HepG2 (cell line): ENCODE results near the gene LRRC19. TPM values are rescaled to one million over a fixed set of nuclear protein-coding genes. Genes with fewer than 3 reads are reported as not detected.

Source experiments
- EP300 ChIP-seq, 3 experiments: sonication (generic) in 1 of 3; formaldehyde crosslinking in 1 of 3; IDR thresholded peaks; 2 replicates each; pipeline versions ENCODE4 v1.5.1 to v1.6.1; 2011 to 2020; ENCODE audit warnings: low read depth in 2 of 3, low read length in 2 of 3, borderline replicate concordance in 1 of 3, improper control_type of control experiment in 1 of 3, mild to moderate bottlenecking in 1 of 3, missing genetic modification reagents in 1 of 3, moderate library complexity in 1 of 3
- HHEX ChIP-seq: IDR thresholded peaks from 2 replicates; pipeline ENCODE4 v1.6.1; 2016; ENCODE audit warnings: control low read depth
- HOXA7 ChIP-seq: sonication (generic); formaldehyde crosslinking; IDR thresholded peaks from 2 replicates; pipeline ENCODE4 v1.8.1; 2022; ENCODE audit warnings: mild to moderate bottlenecking, missing genetic modification reagents, moderate library complexity
- NFE2L2 ChIP-seq: fragments of 150-350 bp; IDR thresholded peaks from 2 replicates; pipeline ENCODE4 v1.6.1; 2014; ENCODE audit warnings: low read length
- PPARG ChIP-seq: conservative IDR thresholded peaks from 2 replicates; pipeline ENCODE4 v1.6.1; 2016; ENCODE audit warnings: missing biosample characterization, missing genetic modification reagents
- SALL2 ChIP-seq: sonication (generic); formaldehyde crosslinking; IDR thresholded peaks from 2 replicates; pipeline ENCODE4 v1.8.1; 2023; ENCODE audit warnings: mild to moderate bottlenecking, missing genetic modification reagents, inconsistent platforms
- SMARCE1 ChIP-seq: fragments of 450-650 bp; IDR thresholded peaks from 2 replicates; pipeline ENCODE4 v1.6.1; 2017; ENCODE audit warnings: borderline replicate concordance
- SNRNP70 ChIP-seq: fragments of 200-400 bp; formaldehyde crosslinking; IDR thresholded peaks from 2 replicates; pipeline ENCODE4 v1.6.1; 2017; ENCODE audit warnings: mild to moderate bottlenecking, low read depth, low read length, moderate library complexity
- ZNF17 ChIP-seq: sonication (generic); formaldehyde crosslinking; IDR thresholded peaks from 2 replicates; pipeline ENCODE4 v1.5.0; 2020; ENCODE audit warnings: mild to moderate bottlenecking, missing genetic modification reagents
- ZNF207 ChIP-seq: fragments of 450-650 bp; IDR thresholded peaks from 2 replicates; pipeline ENCODE4 v1.6.1; 2016; ENCODE audit warnings: antibody characterized with exemption, borderline replicate concordance
- ZNF605 ChIP-seq: sonication (generic); formaldehyde crosslinking; IDR thresholded peaks from 2 replicates; pipeline ENCODE4 v1.8.0; 2022; ENCODE audit warnings: mild to moderate bottlenecking, missing genetic modification reagents
- ZNF616 ChIP-seq: sonication (generic); formaldehyde crosslinking; IDR thresholded peaks from 2 replicates; pipeline ENCODE4 v1.5.0; 2020; ENCODE audit warnings: low read depth, mild to moderate bottlenecking, missing genetic modification reagents
- ZNF652 ChIP-seq: IDR thresholded peaks from 2 replicates; pipeline ENCODE4 v1.6.1; 2016; ENCODE audit warnings: low read depth, borderline replicate concordance
- ZNF878 ChIP-seq: sonication (generic); formaldehyde crosslinking; IDR thresholded peaks from 2 replicates; pipeline ENCODE4 v1.8.1; 2023; ENCODE audit warnings: mild to moderate bottlenecking, missing genetic modification reagents, moderate library complexity
- polyA plus RNA-seq, 8 experiments: library from polyadenylated mRNA; depleted of rRNA in 3 of 8; stranded (reverse) in 7 of 8; unstranded in 1 of 8; fragments of >200 nt; fragmentation: Illumina TruSeq in 4 of 8; extraction: Trizol in 4 of 8; gene quantifications; 2 replicates each; pipeline versions ENCODE4 v1.2.1 to v1.2.3, GENCODE V29; 2011 to 2016; ENCODE audit warnings: low read depth in 4 of 8, missing spikeins in 1 of 8, mixed read lengths in 1 of 8; ENCODE audit not compliant: insufficient read depth in 1 of 8
- total RNA-seq, 5 experiments: library from RNA; depleted of rRNA; stranded (reverse); fragments of >200 nt; fragmentation: Illumina TruSeq; extraction: Trizol; gene quantifications; 2 replicates each; pipeline ENCODE4 v1.2.3, GENCODE V29; 2016; ENCODE audit warnings: low read depth in 1 of 5
- TF ChIP-seq, protein P1 (sequence below): sonication (generic); formaldehyde crosslinking; IDR thresholded peaks from 2 replicates; pipeline ENCODE4 v1.5.1; 2020; ENCODE audit warnings: mild to moderate bottlenecking, missing genetic modification reagents, moderate library complexity
- TF ChIP-seq, protein P2 (sequence below): IDR thresholded peaks from 2 replicates; pipeline ENCODE4 v1.4.0; 2020; ENCODE audit warnings: mild to moderate bottlenecking, missing genetic modification reagents
- TF ChIP-seq, protein P3 (sequence below): sonication (generic); formaldehyde crosslinking; IDR thresholded peaks from 2 replicates; pipeline ENCODE4 v1.4.0; 2020; ENCODE audit warnings: mild to moderate bottlenecking, missing genetic modification reagents
- TF ChIP-seq, protein P4 (sequence below): IDR thresholded peaks from 2 replicates; pipeline ENCODE4 v1.6.1; 2012; ENCODE audit warnings: low read depth, low read length, improper control_type of control experiment

LRRC19 gene
- total and polyA plus RNA-seq, 2 of the 13 experiments (the other 11 are each of a cell fraction or from before 2014, with no cell fraction given), result not detected

DNA sequence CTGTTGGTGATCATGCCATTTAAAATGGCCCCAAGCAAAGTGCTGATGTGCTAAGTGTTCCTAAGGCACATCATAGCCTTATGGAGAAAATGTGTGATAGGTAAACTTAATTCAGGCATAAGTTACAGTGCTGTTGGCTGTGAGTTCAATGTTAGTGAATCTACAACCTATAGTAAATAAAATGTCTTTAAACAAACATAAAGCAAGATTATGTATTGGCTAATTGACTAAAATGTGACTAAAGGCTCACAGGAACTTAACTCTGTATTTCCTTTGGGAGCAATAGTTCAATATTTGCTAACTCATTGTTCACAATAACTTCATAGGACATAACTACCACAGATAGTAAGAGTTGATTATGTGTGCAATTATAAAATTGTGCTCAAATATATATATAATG lies 49.4 kb upstream of the LRRC19 start (continued):
- TF ChIP-seq, protein P1, sequence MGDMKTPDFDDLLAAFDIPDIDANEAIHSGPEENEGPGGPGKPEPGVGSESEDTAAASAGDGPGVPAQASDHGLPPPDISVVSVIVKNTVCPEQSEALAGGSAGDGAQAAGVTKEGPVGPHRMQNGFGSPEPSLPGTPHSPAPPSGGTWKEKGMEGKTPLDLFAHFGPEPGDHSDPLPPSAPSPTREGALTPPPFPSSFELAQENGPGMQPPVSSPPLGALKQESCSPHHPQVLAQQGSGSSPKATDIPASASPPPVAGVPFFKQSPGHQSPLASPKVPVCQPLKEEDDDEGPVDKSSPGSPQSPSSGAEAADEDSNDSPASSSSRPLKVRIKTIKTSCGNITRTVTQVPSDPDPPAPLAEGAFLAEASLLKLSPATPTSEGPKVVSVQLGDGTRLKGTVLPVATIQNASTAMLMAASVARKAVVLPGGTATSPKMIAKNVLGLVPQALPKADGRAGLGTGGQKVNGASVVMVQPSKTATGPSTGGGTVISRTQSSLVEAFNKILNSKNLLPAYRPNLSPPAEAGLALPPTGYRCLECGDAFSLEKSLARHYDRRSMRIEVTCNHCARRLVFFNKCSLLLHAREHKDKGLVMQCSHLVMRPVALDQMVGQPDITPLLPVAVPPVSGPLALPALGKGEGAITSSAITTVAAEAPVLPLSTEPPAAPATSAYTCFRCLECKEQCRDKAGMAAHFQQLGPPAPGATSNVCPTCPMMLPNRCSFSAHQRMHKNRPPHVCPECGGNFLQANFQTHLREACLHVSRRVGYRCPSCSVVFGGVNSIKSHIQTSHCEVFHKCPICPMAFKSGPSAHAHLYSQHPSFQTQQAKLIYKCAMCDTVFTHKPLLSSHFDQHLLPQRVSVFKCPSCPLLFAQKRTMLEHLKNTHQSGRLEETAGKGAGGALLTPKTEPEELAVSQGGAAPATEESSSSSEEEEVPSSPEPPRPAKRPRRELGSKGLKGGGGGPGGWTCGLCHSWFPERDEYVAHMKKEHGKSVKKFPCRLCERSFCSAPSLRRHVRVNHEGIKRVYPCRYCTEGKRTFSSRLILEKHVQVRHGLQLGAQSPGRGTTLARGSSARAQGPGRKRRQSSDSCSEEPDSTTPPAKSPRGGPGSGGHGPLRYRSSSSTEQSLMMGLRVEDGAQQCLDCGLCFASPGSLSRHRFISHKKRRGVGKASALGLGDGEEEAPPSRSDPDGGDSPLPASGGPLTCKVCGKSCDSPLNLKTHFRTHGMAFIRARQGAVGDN (CRISPR knock-in tag), result no peak
- TF ChIP-seq SALL2, result no peak
- no peak for TF ChIP-seq ZNF878
- TF ChIP-seq, protein P2, sequence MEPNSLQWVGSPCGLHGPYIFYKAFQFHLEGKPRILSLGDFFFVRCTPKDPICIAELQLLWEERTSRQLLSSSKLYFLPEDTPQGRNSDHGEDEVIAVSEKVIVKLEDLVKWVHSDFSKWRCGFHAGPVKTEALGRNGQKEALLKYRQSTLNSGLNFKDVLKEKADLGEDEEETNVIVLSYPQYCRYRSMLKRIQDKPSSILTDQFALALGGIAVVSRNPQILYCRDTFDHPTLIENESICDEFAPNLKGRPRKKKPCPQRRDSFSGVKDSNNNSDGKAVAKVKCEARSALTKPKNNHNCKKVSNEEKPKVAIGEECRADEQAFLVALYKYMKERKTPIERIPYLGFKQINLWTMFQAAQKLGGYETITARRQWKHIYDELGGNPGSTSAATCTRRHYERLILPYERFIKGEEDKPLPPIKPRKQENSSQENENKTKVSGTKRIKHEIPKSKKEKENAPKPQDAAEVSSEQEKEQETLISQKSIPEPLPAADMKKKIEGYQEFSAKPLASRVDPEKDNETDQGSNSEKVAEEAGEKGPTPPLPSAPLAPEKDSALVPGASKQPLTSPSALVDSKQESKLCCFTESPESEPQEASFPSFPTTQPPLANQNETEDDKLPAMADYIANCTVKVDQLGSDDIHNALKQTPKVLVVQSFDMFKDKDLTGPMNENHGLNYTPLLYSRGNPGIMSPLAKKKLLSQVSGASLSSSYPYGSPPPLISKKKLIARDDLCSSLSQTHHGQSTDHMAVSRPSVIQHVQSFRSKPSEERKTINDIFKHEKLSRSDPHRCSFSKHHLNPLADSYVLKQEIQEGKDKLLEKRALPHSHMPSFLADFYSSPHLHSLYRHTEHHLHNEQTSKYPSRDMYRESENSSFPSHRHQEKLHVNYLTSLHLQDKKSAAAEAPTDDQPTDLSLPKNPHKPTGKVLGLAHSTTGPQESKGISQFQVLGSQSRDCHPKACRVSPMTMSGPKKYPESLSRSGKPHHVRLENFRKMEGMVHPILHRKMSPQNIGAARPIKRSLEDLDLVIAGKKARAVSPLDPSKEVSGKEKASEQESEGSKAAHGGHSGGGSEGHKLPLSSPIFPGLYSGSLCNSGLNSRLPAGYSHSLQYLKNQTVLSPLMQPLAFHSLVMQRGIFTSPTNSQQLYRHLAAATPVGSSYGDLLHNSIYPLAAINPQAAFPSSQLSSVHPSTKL, result peak; percentile 56
- no peak for TF ChIP-seq HOXA7 (CRISPR knock-in tag)
- TF ChIP-seq ZNF652 (CRISPR knock-in tag), result peak; percentile 49; the same call in 1 of the 2 replicates
- TF ChIP-seq ZNF605 (CRISPR knock-in tag), result no peak
- no peak for TF ChIP-seq ZNF616
- TF ChIP-seq, protein P3, sequence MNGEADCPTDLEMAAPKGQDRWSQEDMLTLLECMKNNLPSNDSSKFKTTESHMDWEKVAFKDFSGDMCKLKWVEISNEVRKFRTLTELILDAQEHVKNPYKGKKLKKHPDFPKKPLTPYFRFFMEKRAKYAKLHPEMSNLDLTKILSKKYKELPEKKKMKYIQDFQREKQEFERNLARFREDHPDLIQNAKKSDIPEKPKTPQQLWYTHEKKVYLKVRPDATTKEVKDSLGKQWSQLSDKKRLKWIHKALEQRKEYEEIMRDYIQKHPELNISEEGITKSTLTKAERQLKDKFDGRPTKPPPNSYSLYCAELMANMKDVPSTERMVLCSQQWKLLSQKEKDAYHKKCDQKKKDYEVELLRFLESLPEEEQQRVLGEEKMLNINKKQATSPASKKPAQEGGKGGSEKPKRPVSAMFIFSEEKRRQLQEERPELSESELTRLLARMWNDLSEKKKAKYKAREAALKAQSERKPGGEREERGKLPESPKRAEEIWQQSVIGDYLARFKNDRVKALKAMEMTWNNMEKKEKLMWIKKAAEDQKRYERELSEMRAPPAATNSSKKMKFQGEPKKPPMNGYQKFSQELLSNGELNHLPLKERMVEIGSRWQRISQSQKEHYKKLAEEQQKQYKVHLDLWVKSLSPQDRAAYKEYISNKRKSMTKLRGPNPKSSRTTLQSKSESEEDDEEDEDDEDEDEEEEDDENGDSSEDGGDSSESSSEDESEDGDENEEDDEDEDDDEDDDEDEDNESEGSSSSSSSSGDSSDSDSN (CRISPR knock-in tag), result no peak
- peak; percentile 49; the same call in 1 of the 2 replicates for TF ChIP-seq PPARG
- peak in 1 of 2 experiments; percentile 28; a peak in 1 of 4 replicates for TF ChIP-seq EP300 (IDR thresholded peaks at IDR 0.05; ENCODE audit: low read depth in 2 of 2, low read length in 2 of 2)
- TF ChIP-seq EP300 (CRISPR knock-in tag; IDR thresholded peaks at IDR 0.05; ENCODE audit: borderline replicate concordance), result no peak
- no peak for TF ChIP-seq SMARCE1
- TF ChIP-seq HHEX (CRISPR knock-in tag), result peak; percentile 29; the same call in 1 of the 2 replicates
- TF ChIP-seq SNRNP70, result no peak
- peak; percentile 26; the same call in 1 of the 2 replicates for TF ChIP-seq NFE2L2
- TF ChIP-seq ZNF17, result no peak
- TF ChIP-seq, protein P4, sequence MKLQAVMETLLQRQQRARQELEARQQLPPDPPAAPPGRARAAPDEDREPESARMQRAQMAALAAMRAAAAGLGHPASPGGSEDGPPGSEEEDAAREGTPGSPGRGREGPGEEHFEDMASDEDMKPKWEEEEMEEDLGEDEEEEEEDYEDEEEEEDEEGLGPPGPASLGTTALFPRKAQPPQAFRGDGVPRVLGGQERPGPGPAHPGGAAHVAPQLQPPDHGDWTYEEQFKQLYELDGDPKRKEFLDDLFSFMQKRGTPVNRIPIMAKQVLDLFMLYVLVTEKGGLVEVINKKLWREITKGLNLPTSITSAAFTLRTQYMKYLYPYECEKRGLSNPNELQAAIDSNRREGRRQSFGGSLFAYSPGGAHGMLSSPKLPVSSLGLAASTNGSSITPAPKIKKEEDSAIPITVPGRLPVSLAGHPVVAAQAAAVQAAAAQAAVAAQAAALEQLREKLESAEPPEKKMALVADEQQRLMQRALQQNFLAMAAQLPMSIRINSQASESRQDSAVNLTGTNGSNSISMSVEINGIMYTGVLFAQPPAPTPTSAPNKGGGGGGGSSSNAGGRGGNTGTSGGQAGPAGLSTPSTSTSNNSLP, result peak; percentile 71
- TF ChIP-seq ZNF207, result no peak
